Fibroblast of the conjunctiva (primary cell): Measurements from ENCODE around the gene ITLN1.
A peak's percentile ranks its signal among the peaks of the same experiment; 100 is the strongest.

ENCODE experiments used
- DNase-seq: peaks from one replicate; pipeline ENCODE4 v3.0.0-alpha.2; 2010; ENCODE audit warnings: low read depth

The ITLN1 gene

GRCh38 chr1:160858097-160858496, 26.9 kb downstream of the ITLN1 start:
- DNase-seq, result no peak

GRCh38 chr1:160855181-160855981, 29.6 kb downstream of the ITLN1 start:
- no peak for DNase-seq

GRCh38 chr1:160853754-160854153, 31.2 kb downstream of the ITLN1 start:
- DNase-seq, result no peak

GRCh38 chr1:160853014-160853413, 32.0 kb downstream of the ITLN1 start:
- DNase-seq, result no peak

DNA sequence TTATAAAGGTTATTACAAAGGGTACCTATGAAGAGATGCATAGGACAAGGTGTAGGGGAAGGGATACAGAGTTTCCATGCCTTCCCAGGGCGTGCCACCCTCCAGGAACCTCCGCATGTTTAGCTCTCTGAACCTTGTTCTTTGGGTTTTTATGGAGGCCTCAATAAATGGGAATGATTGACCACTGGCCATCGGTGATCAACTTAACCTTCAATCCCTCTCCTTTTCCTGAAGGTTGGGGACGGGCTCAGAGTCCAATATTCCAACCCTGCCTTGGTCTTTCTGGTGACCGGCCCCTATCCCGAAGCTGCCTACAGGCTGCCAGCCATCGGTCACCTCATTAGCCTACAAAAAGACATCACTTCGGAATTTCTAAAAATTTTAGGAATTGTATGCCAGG, 34.0 kb downstream of the ITLN1 start:
- no peak for DNase-seq

GRCh38 chr1:160850541-160850940, 34.4 kb downstream of the ITLN1 start:
- no peak for DNase-seq

DNA sequence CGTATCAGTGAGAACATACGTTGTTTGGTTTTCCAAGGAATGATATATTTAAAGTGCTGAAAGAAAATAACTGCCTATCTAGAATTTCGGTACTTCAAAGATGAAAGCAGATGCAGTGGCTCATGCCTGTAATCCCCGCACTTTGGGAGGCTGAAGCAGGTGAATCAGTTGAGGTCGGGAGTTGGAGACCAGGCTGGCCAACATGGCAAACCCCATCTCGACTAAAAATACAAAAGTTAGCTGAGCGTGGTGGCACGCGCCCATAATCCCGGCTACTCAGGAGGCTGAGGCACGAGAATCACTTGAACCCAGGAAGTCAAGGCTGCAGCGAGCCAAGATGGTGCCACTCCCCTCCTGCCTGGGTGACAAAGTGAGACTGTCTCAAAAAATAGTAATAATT, 38.7 kb downstream of the ITLN1 start:
- no peak for DNase-seq

- no peak for DNase-seq
Measured at GRCh38 chr1:160844447-160845232, 40.3 kb downstream of the ITLN1 start.

- DNase-seq, result no peak
Measured at GRCh38 chr1:160841079-160841478, 43.9 kb downstream of the ITLN1 start.

- DNase-seq, result no peak
Measured at GRCh38 chr1:160839746-160840145, 45.2 kb downstream of the ITLN1 start.

DNA sequence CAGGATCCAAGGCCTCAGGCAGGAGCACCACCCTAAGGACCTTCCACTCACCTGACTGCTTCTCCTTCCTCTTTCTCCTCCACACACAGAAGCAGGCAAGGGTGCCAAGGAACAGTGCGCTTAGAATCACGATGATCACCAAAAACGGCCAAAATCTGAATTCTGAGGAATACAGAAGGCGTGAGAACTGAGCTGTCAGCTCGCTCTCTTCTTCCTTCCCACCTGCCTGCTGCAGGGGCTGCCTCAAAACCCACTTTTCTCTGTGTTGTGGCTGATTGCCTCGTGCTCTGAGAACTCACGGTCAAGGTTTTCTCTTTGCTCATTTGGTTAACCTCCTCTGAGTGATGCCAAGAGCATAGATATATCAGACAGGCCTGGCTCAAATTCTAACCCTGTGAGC, 46.1 kb downstream of the ITLN1 start:
- DNase-seq, result no peak

DNA sequence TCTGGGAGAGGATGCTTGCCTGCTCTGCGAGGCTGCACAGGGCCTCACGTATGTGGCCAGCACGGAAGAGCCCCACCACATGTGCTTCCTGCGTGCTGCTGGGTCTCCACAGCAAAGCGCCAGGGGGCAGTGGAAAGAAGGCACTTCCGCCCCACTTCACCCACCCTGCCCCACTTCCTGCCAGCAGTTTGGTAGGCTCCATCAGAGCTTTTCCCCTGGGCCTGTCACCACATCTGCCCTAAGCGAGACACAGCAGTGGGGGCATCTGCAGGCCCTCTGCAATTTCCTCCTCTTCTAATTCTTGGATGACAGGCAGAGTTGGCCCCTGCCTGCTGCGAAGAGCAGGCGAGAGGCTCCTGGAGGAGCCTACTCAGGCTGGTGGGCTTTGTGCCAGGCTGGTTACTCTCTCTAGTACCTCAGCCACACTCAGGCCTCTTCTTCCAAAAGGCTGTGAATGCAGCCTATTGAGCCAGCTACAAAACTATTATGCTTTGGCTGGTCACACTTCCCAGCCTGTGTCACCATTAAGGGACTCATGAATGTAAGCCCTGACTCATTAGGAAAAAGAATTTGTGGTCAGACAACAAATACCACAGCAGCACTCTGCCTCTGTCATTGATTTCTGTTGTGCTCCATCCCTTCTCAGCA, 47.3 kb downstream of the ITLN1 start:
- no peak for DNase-seq

DNA sequence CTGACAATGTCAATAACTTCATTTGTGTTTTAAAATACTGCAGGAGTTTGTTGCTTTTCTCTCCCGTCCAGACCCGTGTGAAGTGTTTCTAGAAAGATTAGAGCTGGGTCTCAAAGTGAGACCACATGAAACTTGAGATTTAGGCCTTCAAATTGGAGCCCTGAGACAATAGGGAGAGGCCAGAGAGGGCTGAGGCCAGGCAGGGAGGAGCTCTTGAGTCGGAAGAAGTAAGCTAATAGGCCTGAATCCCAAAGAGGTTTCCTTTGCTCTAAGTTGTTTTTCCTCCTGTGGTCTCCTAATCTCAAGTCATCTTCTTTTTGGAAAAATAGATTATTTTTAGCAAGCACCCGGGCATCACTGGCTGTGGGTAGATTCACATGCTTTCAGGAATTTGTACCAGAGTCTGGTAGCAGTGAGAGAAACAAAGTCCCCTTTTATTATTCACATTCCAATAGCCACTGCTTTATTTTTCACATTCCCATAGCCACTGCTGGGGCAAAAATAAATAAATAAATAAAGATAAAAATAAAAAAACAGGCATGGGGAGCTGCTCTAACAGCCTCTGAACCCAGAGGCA, 47.9 kb downstream of the ITLN1 start:
- no peak for DNase-seq

DNA sequence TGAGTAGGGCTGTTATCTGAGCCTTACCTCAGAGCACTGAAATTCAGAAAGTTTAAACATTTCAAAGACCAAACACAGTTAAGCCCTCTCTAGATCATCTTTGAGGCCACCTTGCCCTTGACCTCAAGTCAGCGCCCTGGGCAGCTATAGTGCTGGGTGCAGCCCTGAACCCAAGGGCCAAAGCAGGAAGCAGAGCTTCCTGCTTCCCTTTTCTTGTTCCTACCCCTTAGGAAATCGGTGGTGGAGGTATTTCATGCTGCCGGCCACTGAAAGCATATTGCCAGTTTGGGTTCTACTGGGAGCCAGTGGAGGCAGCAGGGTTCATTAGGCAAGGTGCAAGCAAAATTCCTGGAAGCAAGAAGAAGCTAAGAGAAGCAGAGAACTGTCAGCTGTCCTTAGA, 48.4 kb downstream of the ITLN1 start:
- DNase-seq, result no peak

DNA sequence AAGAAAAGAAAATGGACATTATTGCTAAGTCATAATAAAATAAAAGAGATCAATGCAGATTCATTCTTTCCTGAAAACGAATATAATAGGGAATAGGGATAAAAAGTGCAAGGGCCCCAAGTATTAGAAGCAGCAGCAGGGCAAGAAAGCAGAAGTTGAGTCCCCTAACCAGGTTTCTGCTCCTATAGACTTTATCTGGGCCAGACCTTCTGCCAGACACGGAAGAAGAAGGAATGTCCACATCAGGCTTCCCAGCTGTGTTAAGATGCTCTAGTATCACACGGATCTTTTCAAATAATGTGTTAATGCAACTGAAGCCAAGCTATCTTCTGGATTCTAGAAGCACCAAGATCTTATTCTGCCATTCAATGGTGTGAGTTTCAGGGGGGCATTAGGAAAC, 49.2 kb downstream of the ITLN1 start:
- no peak for DNase-seq

DNA sequence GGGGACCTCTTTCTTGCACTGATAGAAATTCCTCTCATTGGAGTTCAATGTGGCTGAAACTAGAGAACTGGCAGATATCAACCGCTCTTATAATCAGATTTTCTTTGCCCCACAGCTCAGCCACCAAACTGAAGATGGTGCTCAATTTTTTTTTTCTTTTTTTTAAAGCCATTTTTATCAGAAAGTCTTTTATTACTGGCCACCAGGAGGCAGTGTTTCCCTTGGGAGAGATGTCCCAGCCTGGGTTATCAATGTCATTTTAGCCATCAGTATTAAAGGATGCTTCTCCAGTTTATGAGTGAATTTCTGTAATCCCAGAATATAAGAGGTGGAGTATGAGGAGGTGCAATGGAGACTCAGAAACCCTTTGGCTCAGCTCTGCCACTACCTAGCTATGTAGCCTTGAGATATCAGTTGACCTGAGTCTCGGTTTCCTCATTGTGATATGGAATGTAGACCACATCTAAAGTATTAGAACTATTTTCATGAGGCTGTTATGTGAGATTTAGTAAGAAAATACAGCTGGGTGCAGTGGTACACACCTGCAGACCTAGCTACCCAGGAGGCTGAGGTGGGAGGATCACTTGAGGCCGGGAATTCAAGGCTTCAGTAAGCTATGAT, 49.9 kb downstream of the ITLN1 start:
- peak; percentile 8 for DNase-seq

DNA sequence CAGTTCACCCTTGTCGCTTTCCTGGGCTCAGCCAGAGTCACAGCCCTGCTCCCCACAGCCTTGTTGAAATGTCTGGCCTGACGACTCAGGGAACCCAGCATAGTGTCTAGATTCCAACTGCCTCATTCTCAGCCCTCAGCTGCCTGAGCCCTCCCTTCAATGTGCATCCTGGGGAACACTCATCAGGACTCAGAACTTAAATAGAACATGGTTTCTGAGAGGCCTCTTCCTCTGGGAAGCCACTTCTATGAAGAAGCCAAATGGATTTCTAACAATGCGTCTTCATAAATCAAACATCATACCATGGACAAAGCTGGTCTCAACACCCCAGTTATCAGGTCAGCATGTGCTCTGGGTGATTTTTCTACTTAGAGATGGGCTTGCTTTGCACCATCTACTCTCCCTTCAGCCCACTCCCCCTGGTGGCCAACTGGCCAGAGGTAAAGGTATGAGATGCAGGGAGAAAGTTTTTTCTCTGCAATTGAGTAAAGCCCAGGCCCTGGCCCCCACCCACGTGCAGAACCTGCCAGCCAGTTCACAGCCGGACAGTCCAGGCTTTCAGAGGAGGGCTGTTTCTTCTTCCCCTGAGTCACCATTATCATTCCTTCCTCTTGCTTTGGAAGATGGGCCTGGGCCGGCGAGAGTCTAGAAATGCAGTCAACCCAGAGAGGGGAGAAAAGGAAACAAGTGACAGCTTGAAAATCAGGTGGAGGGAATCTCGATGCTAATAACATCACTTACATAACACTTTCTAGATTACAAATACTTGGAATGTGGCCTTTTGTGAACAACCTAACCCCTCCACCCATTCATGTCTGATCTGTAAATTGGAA, 54.4 kb downstream of the ITLN1 start:
- peak; percentile 1 for DNase-seq

- DNase-seq, result no peak
Measured at GRCh38 chr1:160829766-160830165, 55.2 kb downstream of the ITLN1 start.

DNA sequence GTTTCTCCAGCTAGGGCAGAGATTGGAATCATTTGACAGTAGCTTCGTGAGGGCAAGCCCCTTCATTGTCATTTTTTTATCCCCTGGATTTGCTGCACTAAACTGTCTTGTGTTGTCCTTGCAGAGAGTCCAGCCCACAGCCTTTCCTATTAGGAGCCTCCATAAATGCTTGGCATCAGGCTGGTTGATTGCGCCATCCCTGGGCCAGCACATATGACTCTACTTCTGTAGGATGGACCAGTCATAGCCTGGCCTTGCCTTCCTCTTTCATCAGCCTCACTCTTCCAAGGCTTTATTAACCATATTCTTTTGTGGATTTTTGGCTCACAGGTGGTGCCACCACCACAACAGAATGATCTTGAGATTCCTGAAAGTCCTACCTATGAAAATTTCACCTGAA, 57.6 kb downstream of the ITLN1 start:
- DNase-seq, result peak; percentile 26

- no peak for DNase-seq
Measured at GRCh38 chr1:160826546-160826945, 58.4 kb downstream of the ITLN1 start.
